GM21737 (cell line): ENCODE measurements around the gene SPSB2.
A peak's percentile ranks its signal among the peaks of the same experiment; 100 is the strongest.

ENCODE experiments used
- ATAC-seq: cut with Tn5 transposase; IDR thresholded peaks from one replicate; pipeline ENCODE4 v1.9.1; 2021; ENCODE audit warnings: mild to moderate bottlenecking, moderate library complexity; ENCODE audit not compliant: unreplicated experiment

Gene SPSB2

GRCh38 chr12:6852651-6853354 lies 20.3 kb downstream of the SPSB2 start:
- no peak for ATAC-seq

GRCh38 chr12:6851921-6852650 lies 21.0 kb downstream of the SPSB2 start, which contains the start of gene USP5:
Gene USP5 (plus strand): TSS chr12:6852150. CDS start chr12:6852180, 30 bp downstream.
- ATAC-seq, result peak; percentile 73

- ATAC-seq, result peak; percentile 42
These were observed 21.8 kb downstream of the SPSB2 start, which contains the start of gene CDCA3 for GRCh38 chr12:6851153-6851920. Gene CDCA3 (minus strand): TSS chr12:6851286. CDS start chr12:6850952, 334 bp downstream.

GRCh38 chr12:6850796-6851152 lies 22.3 kb downstream of the SPSB2 start:
- ATAC-seq, result no peak

GRCh38 chr12:6849976-6850560 lies 23.0 kb downstream of the SPSB2 start:
- no peak for ATAC-seq

GRCh38 chr12:6849427-6849826 lies 23.7 kb downstream of the SPSB2 start:
- no peak for ATAC-seq

GRCh38 chr12:6847676-6848075 lies 25.4 kb downstream of the SPSB2 start:
- ATAC-seq, result no peak

GRCh38 chr12:6846316-6846869 lies 26.7 kb downstream of the SPSB2 start:
- no peak for ATAC-seq

GRCh38 chr12:6845395-6845794 lies 27.7 kb downstream of the SPSB2 start:
- ATAC-seq, result no peak

GRCh38 chr12:6843118-6843902 lies 29.8 kb downstream of the SPSB2 start:
- no peak for ATAC-seq

GRCh38 chr12:6842075-6842474 lies 31.0 kb downstream of the SPSB2 start:
- ATAC-seq, result no peak

GRCh38 chr12:6840761-6841515 lies 32.2 kb downstream of the SPSB2 start, which contains the start of gene GNB3:
Gene GNB3 (plus strand): TSS chr12:6840925. CDS start chr12:6841288, 363 bp downstream.
- no peak for ATAC-seq

GRCh38 chr12:6840330-6840729 lies 32.8 kb downstream of the SPSB2 start:
- ATAC-seq, result no peak

- ATAC-seq, result peak; percentile 62
These were observed 33.5 kb downstream of the SPSB2 start for GRCh38 chr12:6839482-6840201.

GRCh38 chr12:6838854-6839253 lies 34.2 kb downstream of the SPSB2 start:
- ATAC-seq, result no peak

GRCh38 chr12:6837370-6838060 lies 35.6 kb downstream of the SPSB2 start:
- ATAC-seq, result no peak

- ATAC-seq, result no peak
These were observed 36.3 kb downstream of the SPSB2 start for GRCh38 chr12:6836851-6837250.

GRCh38 chr12:6834873-6835272 lies 38.2 kb downstream of the SPSB2 start:
- no peak for ATAC-seq
